ENCODE data around the gene PPP3CA.

The PPP3CA gene

DNA sequence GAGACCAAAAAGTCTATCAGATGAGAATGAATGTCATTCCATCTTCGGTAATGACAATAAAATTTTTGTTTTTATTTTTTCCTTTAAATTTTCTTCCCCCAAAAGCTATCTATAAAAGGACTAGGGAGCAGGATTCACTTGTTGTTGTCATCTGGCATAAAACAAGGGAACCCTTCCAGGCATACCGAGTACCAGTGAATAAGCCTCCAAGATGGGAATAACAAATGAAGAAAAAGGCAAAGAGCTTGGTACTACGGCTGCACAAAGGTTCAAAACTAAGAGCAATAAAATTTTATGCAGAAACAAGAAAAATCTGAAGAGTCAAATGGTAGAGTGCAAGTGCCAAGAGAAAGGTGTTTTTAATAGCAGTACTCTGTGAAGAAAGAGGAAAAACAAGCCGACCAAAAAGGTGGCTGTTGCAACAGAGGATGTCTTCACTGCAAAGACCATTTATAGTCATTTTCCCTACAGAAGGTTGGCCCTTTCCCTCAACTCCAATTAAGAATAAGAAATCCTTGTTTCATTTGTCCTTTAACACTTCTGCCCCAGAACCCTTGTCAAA is 25.8 kb downstream of the PPP3CA start:
- no peak for DNase-seq
- H3K79me2 ChIP-seq (ENCODE audit: low read length): peaks cover 81% of the 10 kb centered on the region

DNA sequence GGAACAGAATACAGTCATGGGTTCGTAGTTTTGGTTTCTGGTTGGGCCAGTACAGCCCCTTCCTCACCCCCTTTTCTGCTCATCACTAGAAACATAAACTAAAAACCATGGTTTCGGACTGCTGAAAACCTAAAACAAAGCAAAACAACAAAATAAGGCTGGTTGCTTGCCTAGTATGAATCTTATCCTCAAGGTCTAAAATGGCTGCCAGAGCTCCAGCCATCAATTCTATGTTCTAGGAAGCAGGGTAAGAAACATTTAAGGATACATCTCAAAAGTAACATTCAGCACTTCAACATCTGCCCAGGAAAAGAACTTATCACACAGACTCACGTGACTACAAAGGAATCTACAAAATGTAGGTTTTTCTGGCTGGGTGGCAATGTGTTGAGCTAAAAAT is 31.5 kb downstream of the PPP3CA start:
- TF ChIP-seq EZH2phosphoT487 (IDR thresholded peaks at IDR 0.05; ENCODE audit: low read length) (no peak), EZH2 (optimal IDR thresholded peaks at IDR 0.05; ENCODE audit: low read depth, low read length) (no peak)
- TF ChIP-seq, protein P1, sequence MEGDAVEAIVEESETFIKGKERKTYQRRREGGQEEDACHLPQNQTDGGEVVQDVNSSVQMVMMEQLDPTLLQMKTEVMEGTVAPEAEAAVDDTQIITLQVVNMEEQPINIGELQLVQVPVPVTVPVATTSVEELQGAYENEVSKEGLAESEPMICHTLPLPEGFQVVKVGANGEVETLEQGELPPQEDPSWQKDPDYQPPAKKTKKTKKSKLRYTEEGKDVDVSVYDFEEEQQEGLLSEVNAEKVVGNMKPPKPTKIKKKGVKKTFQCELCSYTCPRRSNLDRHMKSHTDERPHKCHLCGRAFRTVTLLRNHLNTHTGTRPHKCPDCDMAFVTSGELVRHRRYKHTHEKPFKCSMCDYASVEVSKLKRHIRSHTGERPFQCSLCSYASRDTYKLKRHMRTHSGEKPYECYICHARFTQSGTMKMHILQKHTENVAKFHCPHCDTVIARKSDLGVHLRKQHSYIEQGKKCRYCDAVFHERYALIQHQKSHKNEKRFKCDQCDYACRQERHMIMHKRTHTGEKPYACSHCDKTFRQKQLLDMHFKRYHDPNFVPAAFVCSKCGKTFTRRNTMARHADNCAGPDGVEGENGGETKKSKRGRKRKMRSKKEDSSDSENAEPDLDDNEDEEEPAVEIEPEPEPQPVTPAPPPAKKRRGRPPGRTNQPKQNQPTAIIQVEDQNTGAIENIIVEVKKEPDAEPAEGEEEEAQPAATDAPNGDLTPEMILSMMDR (IDR thresholded peaks at IDR 0.05; ENCODE audit: low read length): no peak
- no peaks in the 10 kb centered on the region for H3F3A ChIP-seq (ENCODE audit: insufficient read depth, low read length)

More for the DNA sequence above, 25.8 kb downstream of the PPP3CA start:
- Histone ChIP-seq H3K9me3 (replicated peaks; ENCODE audit: insufficient read depth, low read length) (no peaks in the 10 kb centered on the region), H3K9ac (ENCODE audit: low read length) (no peak overlapping the region), H2AFZ (ENCODE audit: low read length) (no peak overlapping the region), H3K4me3 (ENCODE audit: low read length) (no peak overlapping the region), H3F3A (ENCODE audit: insufficient read depth, low read length) (no peaks in the 10 kb centered on the region), H3K4me1 (ENCODE audit: low read length) (no peaks in the 10 kb centered on the region), H3K9me2 (replicated peaks; ENCODE audit: insufficient read depth, low read length) (no peaks in the 10 kb centered on the region), H3K27me3 (replicated peaks; ENCODE audit: insufficient read depth, low read length) (no peaks in the 10 kb centered on the region), H3K4me2 (ENCODE audit: low read depth, low read length) (no peak overlapping the region), H3K27ac (ENCODE audit: low read length) (no peak overlapping the region), H3K36me3 (replicated peaks; ENCODE audit: insufficient read depth, low read length) (no peaks in the 10 kb centered on the region), H4K20me1 (ENCODE audit: insufficient read depth, low read length) (no peaks in the 10 kb centered on the region)
- TF ChIP-seq, protein P1 (IDR thresholded peaks at IDR 0.05; ENCODE audit: low read length): no peak
- TF ChIP-seq EZH2 (optimal IDR thresholded peaks at IDR 0.05; ENCODE audit: low read depth, low read length) (no peak), EZH2phosphoT487 (IDR thresholded peaks at IDR 0.05; ENCODE audit: low read length) (no peak)

DNA sequence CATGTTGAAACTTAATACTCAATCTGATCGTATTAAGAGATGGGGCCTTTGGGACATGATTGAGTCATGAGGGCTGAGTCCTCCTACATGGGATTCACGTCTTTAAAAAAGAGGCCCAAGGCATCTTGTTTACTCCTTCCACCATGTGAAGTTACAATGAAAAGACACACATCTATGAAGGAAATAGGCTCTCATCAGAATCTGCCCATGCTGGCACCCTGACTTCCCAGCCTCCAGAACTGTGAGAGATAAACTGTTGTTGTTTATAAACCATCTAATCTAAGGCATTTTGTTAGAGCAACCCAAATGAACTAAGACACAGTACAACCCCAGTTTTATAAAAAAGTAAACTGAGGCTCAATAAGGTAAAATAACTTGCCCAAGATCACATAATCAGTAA is 32.3 kb downstream of the PPP3CA start:
- no peaks in the 10 kb centered on the region for H3K9me2 ChIP-seq (replicated peaks; ENCODE audit: insufficient read depth, low read length)
- no peak overlapping the region for H2AFZ ChIP-seq (ENCODE audit: low read length)
- H3K27me3 ChIP-seq (replicated peaks; ENCODE audit: insufficient read depth, low read length): no peaks in the 10 kb centered on the region
- no peak for DNase-seq
- no peak for TF ChIP-seq EZH2 (optimal IDR thresholded peaks at IDR 0.05; ENCODE audit: low read depth, low read length)
- TF ChIP-seq, protein P1 (IDR thresholded peaks at IDR 0.05; ENCODE audit: low read length): no peak
- TF ChIP-seq EZH2phosphoT487 (IDR thresholded peaks at IDR 0.05; ENCODE audit: low read length): no peak
- peaks cover 72% of the 10 kb centered on the region for H3K79me2 ChIP-seq (ENCODE audit: low read length)
- H3F3A ChIP-seq (ENCODE audit: insufficient read depth, low read length): no peaks in the 10 kb centered on the region
- no peak overlapping the region for H3K9ac ChIP-seq (ENCODE audit: low read length)
- no peaks in the 10 kb centered on the region for H3K4me1 ChIP-seq (ENCODE audit: low read length)
- H3K4me3 ChIP-seq (ENCODE audit: low read length): no peak overlapping the region
- H4K20me1 ChIP-seq (ENCODE audit: insufficient read depth, low read length): peaks cover 3% of the 10 kb centered on the region; the same call in 1 of the 2 replicates
- H3K4me2 ChIP-seq (ENCODE audit: low read depth, low read length): no peak overlapping the region
- no peak overlapping the region for H3K27ac ChIP-seq (ENCODE audit: low read length)
- H3K9me3 ChIP-seq (replicated peaks; ENCODE audit: insufficient read depth, low read length): no peaks in the 10 kb centered on the region
- no peaks in the 10 kb centered on the region for H3K36me3 ChIP-seq (replicated peaks; ENCODE audit: insufficient read depth, low read length)

More for the DNA sequence above, 31.5 kb downstream of the PPP3CA start:
- Histone ChIP-seq H3K4me3 (ENCODE audit: low read length) (no peak overlapping the region), H3K79me2 (ENCODE audit: low read length) (peaks cover 75% of the 10 kb centered on the region), H3K27me3 (replicated peaks; ENCODE audit: insufficient read depth, low read length) (no peaks in the 10 kb centered on the region), H3K9me3 (replicated peaks; ENCODE audit: insufficient read depth, low read length) (no peaks in the 10 kb centered on the region), H3K9me2 (replicated peaks; ENCODE audit: insufficient read depth, low read length) (no peaks in the 10 kb centered on the region), H3K36me3 (replicated peaks; ENCODE audit: insufficient read depth, low read length) (no peaks in the 10 kb centered on the region), H4K20me1 (ENCODE audit: insufficient read depth, low read length) (peaks cover 3% of the 10 kb centered on the region; the same call in 1 of the 2 replicates), H3K9ac (ENCODE audit: low read length) (no peak overlapping the region), H3K27ac (ENCODE audit: low read length) (no peak overlapping the region), H3K4me1 (ENCODE audit: low read length) (no peaks in the 10 kb centered on the region), H3K4me2 (ENCODE audit: low read depth, low read length) (no peak overlapping the region), H2AFZ (ENCODE audit: low read length) (no peak overlapping the region)
- no peak for DNase-seq

Measured in MM.1S (cell line).